Cardiac muscle cell (in vitro differentiated cells and primary cell): ENCODE data around the gene GPR156. TPM values are rescaled to one million over a fixed set of nuclear protein-coding genes. Genes with fewer than 3 reads are reported as not detected.

Experiments
- DNase-seq, 2 donors: peaks; one replicate each; pipeline versions ENCODE4 v3.0.0 to v3.0.0-alpha.2; 2010 to 2017; ENCODE audit warnings: low read depth in 1 of 2, low spot score in 1 of 2
- H3K27ac ChIP-seq: fragments of 200-600 bp; sonication (generic); 2 replicates; pipeline ENCODE4 v1.5.1; 2016
- H3K27me3 ChIP-seq: fragments of 200-600 bp; sonication (generic); 2 replicates; pipeline ENCODE4 v1.6.0; 2016; ENCODE audit warnings: control low read depth
- H3K36me3 ChIP-seq: fragments of 200-600 bp; sonication (generic); 2 replicates; pipeline ENCODE4 v1.5.1; 2016; ENCODE audit warnings: control low read depth
- H3K4me1 ChIP-seq: fragments of 200-600 bp; sonication (generic); 2 replicates; pipeline ENCODE4 v1.8.1; 2017; ENCODE audit warnings: low read depth, mild to moderate bottlenecking, mixed run types
- H3K4me3 ChIP-seq: fragments of 200-600 bp; sonication (generic); 2 replicates; pipeline ENCODE4 v1.5.1; 2016; ENCODE audit warnings: mild to moderate bottlenecking
- H3K9me3 ChIP-seq: fragments of 200-600 bp; sonication (generic); 2 replicates; pipeline ENCODE4 v1.5.1; 2017; ENCODE audit warnings: low read depth, mild to moderate bottlenecking, control low read depth
- CTCF ChIP-seq: IDR thresholded peaks from 2 replicates; pipeline ENCODE4 v1.5.1; 2012; ENCODE audit warnings: low read depth, mild to moderate bottlenecking, low read length
- polyA plus RNA-seq: library from polyadenylated mRNA; unstranded; fragments of >200 nt; fragmentation: Nextera tagmentation; extraction: Ambion mirVana; gene quantifications from 2 replicates; pipeline ENCODE4 v1.2.1, GENCODE V29; 2016
- total RNA-seq: library from RNA; depleted of rRNA; stranded (reverse); fragments of >200 nt; gene quantifications from 2 replicates; pipeline ENCODE4 v1.2.3, GENCODE V29; 2016

Gene GPR156
- total and polyA plus RNA-seq, 2 experiments from 2014 or later, result 0.36 TPM; not detected in 1

GRCh38 chr3:120281261-120281660, 3.8 kb downstream of the GPR156 start:
- H3K27ac ChIP-seq, result no peak overlapping the region
- peak in 1 of 2 donors; percentile 49 for DNase-seq
- no peak overlapping the region for H3K4me3 ChIP-seq
- no peaks in the 10 kb centered on the region for H3K9me3 ChIP-seq
- TF ChIP-seq CTCF, result no peak
- peaks cover 64% of the 10 kb centered on the region for H3K27me3 ChIP-seq
- H3K4me1 ChIP-seq, result peaks cover 2% of the 10 kb centered on the region
- no peaks in the 10 kb centered on the region for H3K36me3 ChIP-seq

GRCh38 chr3:120280566-120280965, 4.5 kb downstream of the GPR156 start:
- TF ChIP-seq CTCF, result no peak
- H3K4me1 ChIP-seq, result peaks cover 2% of the 10 kb centered on the region
- peaks cover 64% of the 10 kb centered on the region for H3K27me3 ChIP-seq
- DNase-seq, result no peak
- H3K27ac ChIP-seq, result no peak overlapping the region
- H3K36me3 ChIP-seq, result no peaks in the 10 kb centered on the region
- H3K4me3 ChIP-seq, result no peak overlapping the region
- no peaks in the 10 kb centered on the region for H3K9me3 ChIP-seq

GRCh38 chr3:120280026-120280425, 5.0 kb downstream of the GPR156 start:
- no peaks in the 10 kb centered on the region for H3K36me3 ChIP-seq
- no peak overlapping the region for H3K4me3 ChIP-seq
- no peaks in the 10 kb centered on the region for H3K9me3 ChIP-seq
- H3K4me1 ChIP-seq, result no peaks in the 10 kb centered on the region
- TF ChIP-seq CTCF, result no peak
- peaks cover 63% of the 10 kb centered on the region for H3K27me3 ChIP-seq
- no peak overlapping the region for H3K27ac ChIP-seq
- no peak for DNase-seq

GRCh38 chr3:120276767-120277166, 8.3 kb downstream of the GPR156 start:
- Histone ChIP-seq H3K27me3 (peaks cover 36% of the 10 kb centered on the region), H3K36me3 (no peaks in the 10 kb centered on the region), H3K4me3 (no peak overlapping the region), H3K27ac (no peak overlapping the region), H3K4me1 (no peaks in the 10 kb centered on the region), H3K9me3 (no peaks in the 10 kb centered on the region)
- no peak for TF ChIP-seq CTCF
- no peak for DNase-seq

- H3K4me3 ChIP-seq, result no peak overlapping the region
- no peak for TF ChIP-seq CTCF
These were observed 9.4 kb downstream of the GPR156 start for GRCh38 chr3:120275618-120276017.

GRCh38 chr3:120274739-120275167, 10.3 kb downstream of the GPR156 start:
- H3K27ac ChIP-seq, result no peak overlapping the region
- peak in 1 of 2 donors; percentile 41 for DNase-seq
- TF ChIP-seq CTCF, result no peak
- no peaks in the 10 kb centered on the region for H3K4me1 ChIP-seq
- no peak overlapping the region for H3K4me3 ChIP-seq
- no peaks in the 10 kb centered on the region for H3K9me3 ChIP-seq
- H3K27me3 ChIP-seq, result peaks cover 35% of the 10 kb centered on the region
- H3K36me3 ChIP-seq, result no peaks in the 10 kb centered on the region

More at GRCh38 chr3:120275618-120276017, 9.4 kb downstream of the GPR156 start:
- H3K9me3 ChIP-seq, result no peaks in the 10 kb centered on the region
- peaks cover 36% of the 10 kb centered on the region for H3K27me3 ChIP-seq
- H3K27ac ChIP-seq, result no peak overlapping the region
- no peaks in the 10 kb centered on the region for H3K36me3 ChIP-seq
- H3K4me1 ChIP-seq, result no peaks in the 10 kb centered on the region
- DNase-seq, result no peak
